Mesothelial cell of epicardium (in vitro differentiated cells): ENCODE results near the gene SLC12A5. TPM values are rescaled to one million over a fixed set of nuclear protein-coding genes. Genes with fewer than 3 reads are reported as not detected.

Experiments used
- DNase-seq, 2 experiments: peaks; one replicate each; pipeline ENCODE4 v3.0.0; 2021; ENCODE audit warnings: low spot score in 2 of 2; ENCODE audit not compliant: unreplicated experiment in 2 of 2
- H3K27ac Mint-ChIP-seq: 2 replicates; pipeline ENCODE4 v1.8.0; 2021; ENCODE audit warnings: mixed read lengths
- H3K27me3 Mint-ChIP-seq: 2 replicates; pipeline ENCODE4 v1.8.0; 2021; ENCODE audit warnings: low read depth, mixed read lengths
- H3K36me3 Mint-ChIP-seq: 2 replicates; pipeline ENCODE4 v1.8.0; 2021; ENCODE audit warnings: mixed read lengths
- H3K4me1 Mint-ChIP-seq: 2 replicates; pipeline ENCODE4 v1.8.0; 2021; ENCODE audit warnings: mixed read lengths
- H3K4me3 Mint-ChIP-seq: 2 replicates; pipeline ENCODE4 v1.8.0; 2021; ENCODE audit warnings: mild to moderate bottlenecking, moderate library complexity, mixed read lengths
- H3K9me3 Mint-ChIP-seq: 2 replicates; pipeline ENCODE4 v1.8.0; 2021; ENCODE audit warnings: mixed read lengths
- total RNA-seq: library from RNA; stranded (reverse); gene quantifications from 3 replicates; pipeline ENCODE4 v1.2.1, GENCODE V29; 2021
- TF ChIP-seq, protein P1 (sequence below): fragments of 200-600 bp; sonication (generic); IDR thresholded peaks from one replicate; pipeline ENCODE4 v1.5.0; 2021; ENCODE audit warnings: antibody characterized with exemption; ENCODE audit not compliant: unreplicated experiment

Gene SLC12A5
- total RNA-seq, 1 donor from 2014 or later: 6.9 TPM

DNA sequence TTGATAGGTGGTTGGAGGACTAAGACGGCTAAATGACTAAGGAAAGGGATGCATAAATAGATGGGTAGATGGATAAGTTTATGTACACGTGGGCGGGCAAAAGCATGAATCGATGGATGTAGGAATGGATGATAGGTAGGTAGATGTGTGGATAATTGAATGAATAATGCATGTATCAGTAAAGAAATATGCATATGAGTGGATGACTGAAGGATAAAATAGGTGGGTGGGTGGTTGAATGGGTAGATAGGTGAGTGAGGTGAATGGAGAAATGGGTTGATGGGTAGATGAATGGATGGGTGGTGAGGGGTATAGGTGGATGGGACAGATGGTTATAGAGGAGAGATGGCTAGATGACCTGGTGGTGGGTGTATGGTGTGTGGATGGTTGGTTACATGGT is 20.2 kb downstream of the SLC12A5 start:
- TF ChIP-seq, protein P1, sequence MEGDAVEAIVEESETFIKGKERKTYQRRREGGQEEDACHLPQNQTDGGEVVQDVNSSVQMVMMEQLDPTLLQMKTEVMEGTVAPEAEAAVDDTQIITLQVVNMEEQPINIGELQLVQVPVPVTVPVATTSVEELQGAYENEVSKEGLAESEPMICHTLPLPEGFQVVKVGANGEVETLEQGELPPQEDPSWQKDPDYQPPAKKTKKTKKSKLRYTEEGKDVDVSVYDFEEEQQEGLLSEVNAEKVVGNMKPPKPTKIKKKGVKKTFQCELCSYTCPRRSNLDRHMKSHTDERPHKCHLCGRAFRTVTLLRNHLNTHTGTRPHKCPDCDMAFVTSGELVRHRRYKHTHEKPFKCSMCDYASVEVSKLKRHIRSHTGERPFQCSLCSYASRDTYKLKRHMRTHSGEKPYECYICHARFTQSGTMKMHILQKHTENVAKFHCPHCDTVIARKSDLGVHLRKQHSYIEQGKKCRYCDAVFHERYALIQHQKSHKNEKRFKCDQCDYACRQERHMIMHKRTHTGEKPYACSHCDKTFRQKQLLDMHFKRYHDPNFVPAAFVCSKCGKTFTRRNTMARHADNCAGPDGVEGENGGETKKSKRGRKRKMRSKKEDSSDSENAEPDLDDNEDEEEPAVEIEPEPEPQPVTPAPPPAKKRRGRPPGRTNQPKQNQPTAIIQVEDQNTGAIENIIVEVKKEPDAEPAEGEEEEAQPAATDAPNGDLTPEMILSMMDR: no peak
- DNase-seq: no peak
- Mint-ChIP-seq H3K4me3 (no peak overlapping the region), H3K27me3 (peaks cover 58% of the 10 kb centered on the region), H3K4me1 (no peaks in the 10 kb centered on the region), H3K36me3 (no peaks in the 10 kb centered on the region), H3K9me3 (no peaks in the 10 kb centered on the region), H3K27ac (no peak overlapping the region)

DNA sequence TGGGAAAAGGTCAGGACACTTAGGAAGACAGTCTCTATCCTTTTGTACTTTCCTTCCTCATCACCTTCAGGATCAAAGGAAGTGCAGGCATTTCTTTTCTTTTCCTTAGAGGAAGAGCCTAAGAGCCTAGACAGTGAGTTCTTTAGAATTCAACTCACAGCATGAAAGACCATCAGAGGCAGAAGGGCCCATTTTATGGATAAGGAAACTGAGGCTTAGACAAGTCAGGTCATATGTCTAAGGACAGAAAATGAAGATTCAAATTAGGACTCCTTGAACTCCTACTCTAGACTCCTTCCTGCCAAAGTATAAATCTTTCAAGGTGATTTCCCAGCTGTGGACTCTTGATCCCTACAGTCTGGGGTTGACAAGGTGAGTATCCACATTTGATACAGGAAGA is 20.8 kb downstream of the SLC12A5 start:
- DNase-seq: no peak
- Mint-ChIP-seq H3K27me3 (peaks cover 56% of the 10 kb centered on the region), H3K27ac (no peak overlapping the region), H3K4me3 (no peak overlapping the region), H3K9me3 (no peaks in the 10 kb centered on the region), H3K4me1 (no peaks in the 10 kb centered on the region), H3K36me3 (no peaks in the 10 kb centered on the region)
- TF ChIP-seq, protein P1: no peak

DNA sequence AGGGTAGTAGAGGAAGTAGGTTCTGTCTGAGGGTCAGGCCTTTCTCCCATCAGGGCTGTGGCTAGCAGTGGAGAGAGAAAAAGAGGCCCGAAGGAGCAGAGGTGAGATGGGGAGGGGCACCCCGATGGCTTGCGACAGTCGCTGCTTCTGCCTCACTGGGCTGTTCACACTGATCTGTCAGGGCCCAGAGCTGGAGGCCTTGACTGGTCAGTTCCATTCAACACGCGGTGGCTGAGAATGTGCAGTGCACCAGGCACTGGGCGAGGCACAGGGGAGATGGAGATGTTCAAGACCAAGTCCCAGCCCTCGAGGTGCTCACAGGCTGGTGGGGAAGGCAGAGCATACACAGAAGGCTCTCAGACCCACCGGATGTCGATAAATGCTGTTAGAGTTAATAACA is 21.4 kb downstream of the SLC12A5 start:
- Mint-ChIP-seq H3K9me3 (no peaks in the 10 kb centered on the region), H3K4me1 (no peaks in the 10 kb centered on the region), H3K27ac (no peak overlapping the region), H3K4me3 (no peak overlapping the region), H3K27me3 (peaks cover 59% of the 10 kb centered on the region), H3K36me3 (no peaks in the 10 kb centered on the region)
- DNase-seq: no peak
- TF ChIP-seq, protein P1: no peak

DNA sequence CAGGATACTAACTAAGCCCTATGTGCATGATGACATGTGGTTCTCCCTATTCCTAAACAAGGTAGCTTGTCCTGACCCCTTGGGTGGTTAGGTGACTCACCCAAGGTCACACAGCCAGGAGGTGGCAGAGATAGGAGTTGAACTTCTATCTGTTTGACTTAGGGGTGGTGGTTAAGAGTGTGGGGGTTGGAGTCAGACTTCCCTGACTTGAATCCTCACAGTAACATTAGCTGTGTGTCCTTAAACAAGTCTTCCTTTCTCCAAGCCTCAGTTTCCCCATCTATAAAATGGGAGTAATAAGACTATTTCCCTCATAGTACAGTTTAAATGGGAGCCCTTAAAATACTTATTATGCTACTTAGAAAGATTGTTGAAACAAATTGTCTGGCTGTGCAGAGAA is 21.9 kb downstream of the SLC12A5 start:
- peaks cover 61% of the 10 kb centered on the region for H3K27me3 Mint-ChIP-seq
- TF ChIP-seq, protein P1: no peak
- H3K4me3 Mint-ChIP-seq: no peak overlapping the region
- DNase-seq: no peak
- H3K9me3 Mint-ChIP-seq: no peaks in the 10 kb centered on the region
- no peaks in the 10 kb centered on the region for H3K36me3 Mint-ChIP-seq
- H3K4me1 Mint-ChIP-seq: no peaks in the 10 kb centered on the region
- no peak overlapping the region for H3K27ac Mint-ChIP-seq

DNA sequence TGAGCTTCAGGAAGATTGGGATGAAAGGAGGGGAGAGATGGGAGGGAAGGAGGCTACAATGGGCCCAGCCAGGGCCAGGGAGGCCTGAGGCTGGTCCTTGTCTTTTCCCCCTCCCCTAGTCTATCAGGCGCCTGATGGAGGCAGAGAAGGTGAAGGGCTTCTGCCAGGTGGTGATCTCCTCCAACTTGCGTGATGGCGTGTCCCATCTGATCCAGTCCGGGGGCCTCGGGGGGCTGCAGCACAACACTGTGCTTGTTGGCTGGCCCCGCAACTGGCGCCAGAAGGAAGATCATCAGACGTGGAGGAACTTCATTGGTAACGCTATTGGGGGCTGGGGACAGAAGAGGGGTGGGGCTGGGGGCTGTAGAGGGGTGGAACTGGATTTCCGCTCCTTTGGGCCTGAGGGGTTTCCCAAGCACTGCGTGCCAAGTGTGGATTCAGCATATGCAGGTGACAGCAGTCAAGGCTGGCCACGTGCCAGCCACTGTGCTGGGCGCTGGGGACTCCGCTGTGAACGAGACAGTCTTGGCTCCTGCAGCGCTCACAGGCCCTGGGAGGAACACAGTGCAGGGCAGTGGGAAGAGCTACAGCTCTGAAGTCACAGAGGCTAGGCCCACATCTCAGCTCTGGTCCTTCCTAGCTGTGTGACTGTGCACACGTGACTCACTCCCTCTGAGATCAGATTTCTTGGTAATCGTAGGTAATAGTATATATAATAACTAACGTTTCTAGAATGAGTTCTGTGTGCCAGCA is 22.7 kb downstream of the SLC12A5 start:
- Mint-ChIP-seq H3K9me3 (no peaks in the 10 kb centered on the region), H3K36me3 (no peaks in the 10 kb centered on the region), H3K4me1 (no peaks in the 10 kb centered on the region), H3K4me3 (no peak overlapping the region), H3K27me3 (peaks cover 63% of the 10 kb centered on the region), H3K27ac (no peak overlapping the region)
- TF ChIP-seq, protein P1: no peak
- DNase-seq: no peak
